Kidney (tissue), 14 donors: ENCODE data around the gene SLC39A11. TPM values are rescaled to one million over a fixed set of nuclear protein-coding genes. Genes with fewer than 3 reads are reported as not detected.

Source experiments
- DNase-seq, 5 donors: peaks; one replicate each; pipeline ENCODE4 v3.0.0-alpha.2; 2013 to 2020
- FAIRE-seq: peaks from 2 replicates; lab custom pipeline; 2012; peaks lifted over from hg19 to GRCh38; lab: Jason Lieb, UNC
- H3K27ac ChIP-seq, 2 donors: one replicate each; pipeline ENCODE4 v1.7.0; 2013; ENCODE audit warnings: low read depth in 2 of 2, low read length in 2 of 2, inconsistent platforms in 1 of 2
- H3K27me3 ChIP-seq: one replicate; pipeline ENCODE4 v1.7.1; 2013; ENCODE audit warnings: low read length, inconsistent platforms; ENCODE audit not compliant: control insufficient read depth, insufficient read depth
- H3K36me3 ChIP-seq, 3 donors: one replicate each; pipeline versions ENCODE4 v1.7.0 to v1.7.1; 2013; ENCODE audit warnings: low read length in 3 of 3, control low read depth in 1 of 3, inconsistent platforms in 1 of 3; ENCODE audit not compliant: insufficient read depth in 3 of 3, control insufficient read depth in 2 of 3
- H3K4me1 ChIP-seq, 3 donors: one replicate each; pipeline versions ENCODE4 v1.7.0 to v1.7.1; 2013; ENCODE audit warnings: low read length in 3 of 3, inconsistent platforms in 1 of 3, low read depth in 1 of 3; ENCODE audit not compliant: control insufficient read depth in 2 of 3, insufficient read depth in 2 of 3
- H3K4me3 ChIP-seq, 3 donors: one replicate each; pipeline versions ENCODE4 v1.7.0 to v1.8.1; 2013; ENCODE audit warnings: low read length in 3 of 3, control low read depth in 1 of 3, inconsistent platforms in 1 of 3
- H3K9ac ChIP-seq, 3 donors: one replicate each; pipeline versions ENCODE4 v1.7.0 to v1.7.1; 2013; ENCODE audit warnings: low read length in 3 of 3, control low read depth in 1 of 3, inconsistent platforms in 1 of 3
- H3K9me3 ChIP-seq, 3 donors: one replicate each; pipeline versions ENCODE4 v1.7.0 to v1.7.1; 2013; ENCODE audit warnings: low read length in 3 of 3, control low read depth in 1 of 3, inconsistent platforms in 1 of 3; ENCODE audit not compliant: control insufficient read depth in 2 of 3, insufficient read depth in 1 of 3
- CTCF ChIP-seq: IDR thresholded peaks from 3 replicates; pipeline ENCODE4 v1.5.1; 2012; ENCODE audit warnings: mild to moderate bottlenecking, moderate library complexity, borderline replicate concordance; ENCODE audit not compliant: insufficient read depth; ENCODE audit errors: extremely low read depth
- intact Hi-C: fragments of 100-400 bp; cut with DNase I; formaldehyde crosslinking; loops from one replicate; pipeline ENCODE4 v1.11.1; 2022
- polyA plus RNA-seq: library from polyadenylated mRNA; stranded (reverse); fragments of 350-450 nt; fragmentation: Illumina TruSeq; extraction: RNeasy Lipid Tissue Mini Kit (QIAGEN cat#74804); gene quantifications from one replicate; pipeline ENCODE4 v1.2.3, GENCODE V29; 2014; ENCODE audit warnings: low read depth, low replicate concordance; ENCODE audit not compliant: insufficient read depth
- total RNA-seq: library from RNA; stranded (reverse); fragmentation: NEBNext Ultra II Directional; extraction: Animal tissue kit (Norgen Biotek cat#: 25700); gene quantifications from one replicate; pipeline ENCODE4 v1.2.1, GENCODE V29; 2021
- donor health status: control.
- donor health status: control.
- donor health status: control.
- donor health status: control.
- donor health status: control.
- donor health status: DM: yes; HTN: yes; CAD: no.
- donor health status: Normal renal cell carcinoma (clear cell type).

Gene SLC39A11
- total and polyA plus RNA-seq, 2 donors from 2014 or later: 19.7 to 37.2 TPM

- intact Hi-C loops: no loop called here
- FAIRE-seq (no peak), DNase-seq (no peak)
- Histone ChIP-seq H3K9ac (no peak overlapping the region), H3K4me3 (no peak overlapping the region), H3K27me3 (no peaks in the 10 kb centered on the region), H3K36me3 (no peaks in the 10 kb centered on the region), H3K4me1 (no peaks in the 10 kb centered on the region), H3K27ac (no peak overlapping the region), H3K9me3 (no peaks in the 10 kb centered on the region)
- no peak for TF ChIP-seq CTCF
Observed at GRCh38 chr17:72684405-72685020, 408.0 kb downstream of the SLC39A11 start.

GRCh38 chr17:72683506-72684404 lies 408.7 kb downstream of the SLC39A11 start:
- H3K27ac ChIP-seq: no peak overlapping the region
- intact Hi-C loops: no loop called here
- TF ChIP-seq CTCF: no peak
- H3K4me1 ChIP-seq: no peaks in the 10 kb centered on the region
- H3K27me3 ChIP-seq: no peaks in the 10 kb centered on the region
- H3K4me3 ChIP-seq: no peak overlapping the region
- H3K9me3 ChIP-seq: no peaks in the 10 kb centered on the region
- DNase-seq (no peak), FAIRE-seq (no peak)
- H3K36me3 ChIP-seq: no peaks in the 10 kb centered on the region
- H3K9ac ChIP-seq: no peak overlapping the region

- intact Hi-C loops: no loop called here
- FAIRE-seq: no peak
- H3K27ac ChIP-seq: no peak overlapping the region
- no peaks in the 10 kb centered on the region for H3K27me3 ChIP-seq
- H3K4me3 ChIP-seq: no peak overlapping the region
- H3K36me3 ChIP-seq: no peaks in the 10 kb centered on the region
- no peaks in the 10 kb centered on the region for H3K9me3 ChIP-seq
- no peak for DNase-seq
- no peak overlapping the region for H3K9ac ChIP-seq
- no peaks in the 10 kb centered on the region for H3K4me1 ChIP-seq
- no peak for TF ChIP-seq CTCF
Observed at GRCh38 chr17:72682605-72683004, 409.9 kb downstream of the SLC39A11 start.
